HG03159 (cell line): Measurements from ENCODE around the gene COQ4.
A peak's percentile ranks its signal among the peaks of the same experiment; 100 is the strongest.
"Not testable (repeated sequence)": the region's sequence is repeated elsewhere in the genome, so short reads cannot be mapped to it uniquely, and the experiment has no call there.

Source experiments
- ATAC-seq: cut with Tn5 transposase; IDR thresholded peaks from one replicate; pipeline ENCODE4 v1.9.1; 2021; ENCODE audit warnings: mild to moderate bottlenecking, moderate library complexity; ENCODE audit not compliant: unreplicated experiment

COQ4 gene

GRCh38 chr9:128322404-128323211 lies at the start of gene COQ4, which contains the start of gene TRUB2:
Gene COQ4 (plus strand): TSS chr9:128322839. CDS start chr9:128322859, 20 bp downstream.
Gene TRUB2 (minus strand): TSS chr9:128322447. CDS start chr9:128322408, 39 bp downstream.
- ATAC-seq: peak; percentile 78

- ATAC-seq: no peak
Measured at GRCh38 chr9:128274245-128274644, 48.4 kb upstream of the COQ4 start.

- peak; percentile 47 for ATAC-seq
Measured at GRCh38 chr9:128275198-128276007, 47.2 kb upstream of the COQ4 start, which contains the start of gene GOLGA2. Gene GOLGA2 (minus strand): TSS chr9:128276007. CDS start chr9:128275976, 31 bp downstream.

- peak; percentile 93 for ATAC-seq
Measured at GRCh38 chr9:128276008-128276573, 46.5 kb upstream of the COQ4 start, which contains the start of gene SWI5. Gene SWI5 (plus strand): TSS chr9:128276276.

GRCh38 chr9:128276574-128277270 lies 45.9 kb upstream of the COQ4 start:
- ATAC-seq: no peak

GRCh38 chr9:128279088-128280073 lies 43.3 kb upstream of the COQ4 start:
- not testable (repeated sequence) for ATAC-seq

GRCh38 chr9:128280084-128280622 lies 42.5 kb upstream of the COQ4 start:
- ATAC-seq: no peak

GRCh38 chr9:128282500-128282899 lies 40.1 kb upstream of the COQ4 start:
- ATAC-seq: no peak

GRCh38 chr9:128285033-128285784 lies 37.4 kb upstream of the COQ4 start:
- ATAC-seq: no peak

GRCh38 chr9:128286440-128286839 lies 36.2 kb upstream of the COQ4 start:
- no peak for ATAC-seq

- ATAC-seq: no peak
Measured at GRCh38 chr9:128288273-128289004, 34.2 kb upstream of the COQ4 start.

- no peak for ATAC-seq
Measured at GRCh38 chr9:128292009-128292408, 30.6 kb upstream of the COQ4 start.

GRCh38 chr9:128293091-128293490 lies 29.5 kb upstream of the COQ4 start:
- ATAC-seq: no peak

GRCh38 chr9:128294142-128294541 lies 28.5 kb upstream of the COQ4 start:
- no peak for ATAC-seq

GRCh38 chr9:128296340-128297220 lies 26.1 kb upstream of the COQ4 start:
- no peak for ATAC-seq

- no peak for ATAC-seq
Measured at GRCh38 chr9:128297221-128297773, 25.3 kb upstream of the COQ4 start.
